Neuronal stem cell (in vitro differentiated cells): ENCODE measurements around the gene ADGRF1.

Experiments
- DNase-seq: peaks from one replicate; pipeline ENCODE4 v3.0.0-alpha.2; 2013; ENCODE audit warnings: low spot score
- H2AFZ ChIP-seq: one replicate; pipeline ENCODE4 v1.6.1; 2013; ENCODE audit warnings: mild to moderate bottlenecking, low read length, inconsistent platforms
- H2AK5ac ChIP-seq: 2 replicates; pipeline ENCODE4 v1.6.1; 2013; ENCODE audit warnings: low read depth, mild to moderate bottlenecking, inconsistent platforms, low read length, moderate library complexity, mixed read lengths
- H2BK120ac ChIP-seq: 2 replicates; pipeline ENCODE4 v1.6.1; 2013; ENCODE audit warnings: low read depth, mild to moderate bottlenecking, inconsistent platforms, low read length, moderate library complexity, mixed read lengths
- H2BK12ac ChIP-seq: one replicate; pipeline ENCODE4 v1.6.1; 2013; ENCODE audit warnings: low read length, inconsistent platforms
- H2BK15ac ChIP-seq: 2 replicates; pipeline ENCODE4 v1.6.1; 2013; ENCODE audit warnings: mild to moderate bottlenecking, low read length, inconsistent platforms, mixed read lengths
- H2BK5ac ChIP-seq: one replicate; pipeline ENCODE4 v1.6.1; 2013; ENCODE audit warnings: inconsistent platforms, mild to moderate bottlenecking, low read length, moderate library complexity
- H3K14ac ChIP-seq: one replicate; pipeline ENCODE4 v1.6.1; 2013; ENCODE audit warnings: low read length, inconsistent platforms
- H3K18ac ChIP-seq: 2 replicates; pipeline ENCODE4 v1.6.1; 2013; ENCODE audit warnings: low read length, inconsistent platforms
- H3K23ac ChIP-seq: 2 replicates; pipeline ENCODE4 v1.6.1; 2013; ENCODE audit warnings: low read depth, mild to moderate bottlenecking, mixed read lengths, low read length, inconsistent platforms; ENCODE audit not compliant: poor library complexity
- H3K27ac ChIP-seq: replicated peaks from 3 replicates; pipeline ENCODE4 v1.5.1; 2013; ENCODE audit warnings: low read length, inconsistent platforms
- H3K27me3 ChIP-seq, 3 experiments: 2 replicates each; pipeline ENCODE4 v1.6.1; 2013; ENCODE audit warnings: low read length in 3 of 3, mild to moderate bottlenecking in 2 of 3, inconsistent platforms in 1 of 3, low read depth in 1 of 3, mixed read lengths in 1 of 3, moderate library complexity in 1 of 3; ENCODE audit not compliant: control insufficient read depth in 3 of 3, insufficient read depth in 3 of 3
- H3K36me3 ChIP-seq, 2 donors: replicated peaks in 1 of 2; 2 replicates each; pipeline ENCODE4 v1.6.1; 2013; ENCODE audit warnings: low read length in 2 of 2; ENCODE audit not compliant: control insufficient read depth in 2 of 2, insufficient read depth in 2 of 2
- H3K4ac ChIP-seq: 2 replicates; pipeline ENCODE4 v1.6.1; 2013; ENCODE audit warnings: inconsistent platforms, mild to moderate bottlenecking, low read length, moderate library complexity
- H3K4me1 ChIP-seq, 2 donors: 1 replicate in 1 of 2; 2 replicates in 1 of 2; pipeline ENCODE4 v1.6.1; 2013; ENCODE audit warnings: low read length in 2 of 2, low read depth in 1 of 2; ENCODE audit not compliant: control insufficient read depth in 2 of 2, insufficient read depth in 1 of 2
- H3K4me2 ChIP-seq: one replicate; pipeline ENCODE4 v1.6.1; 2013; ENCODE audit warnings: mild to moderate bottlenecking, low read length, inconsistent platforms; ENCODE audit not compliant: insufficient read depth, poor library complexity, severe bottlenecking
- H3K4me3 ChIP-seq, 2 donors: 2 replicates each; pipeline ENCODE4 v1.5.1; 2013; ENCODE audit warnings: low read length in 2 of 2, mild to moderate bottlenecking in 2 of 2, inconsistent platforms in 1 of 2, moderate library complexity in 1 of 2
- H3K79me1 ChIP-seq: one replicate; pipeline ENCODE4 v1.6.1; 2013; ENCODE audit warnings: low read depth, mild to moderate bottlenecking, inconsistent platforms, low read length, moderate library complexity
- H3K9ac ChIP-seq: one replicate; pipeline ENCODE4 v1.6.1; 2013; ENCODE audit warnings: mild to moderate bottlenecking, low read depth, low read length, inconsistent platforms; ENCODE audit not compliant: poor library complexity
- H3K9me3 ChIP-seq, 2 donors: replicated peaks in 1 of 2; 2 replicates each; pipeline versions ENCODE3 to v1.6.1; 2013; ENCODE audit warnings: low read length in 2 of 2, mild to moderate bottlenecking in 2 of 2, inconsistent platforms in 1 of 2, low read depth in 1 of 2, mixed read lengths in 1 of 2, moderate library complexity in 1 of 2; ENCODE audit not compliant: control insufficient read depth in 2 of 2, insufficient read depth in 1 of 2
- H4K8ac ChIP-seq: one replicate; pipeline ENCODE4 v1.6.1; 2013; ENCODE audit warnings: low read depth, mild to moderate bottlenecking, inconsistent platforms, low read length, moderate library complexity
- H4K91ac ChIP-seq: one replicate; pipeline ENCODE4 v1.6.1; 2013; ENCODE audit warnings: low read length, low read depth, mild to moderate bottlenecking, inconsistent platforms; ENCODE audit not compliant: poor library complexity
- WGBS, 2 donors: extraction: QIAGEN DNeasy Blood & Tissue Kit; methylation state at CpG; one replicate each; pipeline ENCODE4 v1.1.7; 2013; ENCODE audit warnings: missing lambda C conversion rate in 2 of 2, mixed read lengths in 1 of 2; ENCODE audit not compliant: insufficient read length in 2 of 2, insufficient replicate concordance in 1 of 2; ENCODE audit errors: extremely low coverage in 2 of 2; 5-methylcytosine and 5-hydroxymethylcytosine counted together

ADGRF1 gene

GRCh38 chr6:46953921-46954320, 88.2 kb downstream of the ADGRF1 start:
- Histone ChIP-seq H2BK120ac (no peak overlapping the region), H3K36me3 (no peaks in the 10 kb centered on the region), H3K4ac (no peak overlapping the region), H3K4me2 (no peak overlapping the region), H3K27me3 (no peaks in the 10 kb centered on the region), H3K23ac (no peak overlapping the region), H2AFZ (no peak overlapping the region), H2BK12ac (no peak overlapping the region), H3K9me3 (no peaks in the 10 kb centered on the region), H2BK5ac (no peak overlapping the region), H3K14ac (no peak overlapping the region), H3K4me1 (peaks cover 0 to 2% of the 10 kb centered on the region in 2 donors), H2BK15ac (no peak overlapping the region), H4K91ac (no peak overlapping the region), H3K9ac (no peak overlapping the region), H3K79me1 (no peaks in the 10 kb centered on the region), H3K4me3 (no peak overlapping the region), H2AK5ac (no peak overlapping the region), H3K18ac (no peak overlapping the region), H4K8ac (no peak overlapping the region), H3K27ac (no peak overlapping the region)
- DNase-seq, result no peak
- WGBS, 2 donors, result no CpG with 5 or more reads among the region's 4 CpGs

GRCh38 chr6:46949632-46950280, 92.4 kb downstream of the ADGRF1 start:
- Histone ChIP-seq H3K36me3 (no peaks in the 10 kb centered on the region), H2BK15ac (no peak overlapping the region), H2BK120ac (no peak overlapping the region), H3K4me3 (no peak overlapping the region), H3K9ac (no peak overlapping the region), H3K4me2 (no peak overlapping the region), H4K91ac (no peak overlapping the region), H3K79me1 (no peaks in the 10 kb centered on the region), H2AFZ (no peak overlapping the region), H3K4ac (no peak overlapping the region), H2BK12ac (no peak overlapping the region), H3K27ac (no peak overlapping the region), H3K14ac (no peak overlapping the region), H3K27me3 (no peaks in the 10 kb centered on the region), H3K23ac (no peak overlapping the region), H2AK5ac (no peak overlapping the region), H3K9me3 (no peaks in the 10 kb centered on the region), H2BK5ac (no peak overlapping the region), H3K4me1 (peaks cover 0 to 3% of the 10 kb centered on the region in 2 donors), H3K18ac (no peak overlapping the region), H4K8ac (no peak overlapping the region)
- no peak for DNase-seq
- WGBS, 2 donors, result no CpG with 5 or more reads among the region's 8 CpGs

DNA sequence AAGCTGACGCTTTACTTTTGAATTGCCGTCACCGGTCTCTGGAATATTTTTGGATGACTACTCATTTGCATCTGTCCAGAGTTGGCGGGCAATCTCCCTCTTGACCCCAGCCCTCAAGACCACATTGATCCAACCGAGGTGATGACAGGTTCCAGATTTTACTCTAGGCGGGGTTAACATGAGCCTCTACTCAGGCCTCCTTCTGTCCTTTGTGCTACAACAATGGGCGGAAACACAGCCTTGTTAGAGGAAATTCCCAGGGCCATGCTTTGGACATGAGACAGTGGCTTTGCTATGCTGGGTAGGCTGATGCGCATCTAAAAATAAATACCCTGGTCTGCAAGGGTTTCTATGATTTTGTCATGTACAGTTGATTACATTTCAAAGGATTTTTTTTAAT, 93.4 kb downstream of the ADGRF1 start:
- no peaks in the 10 kb centered on the region for H3K27me3 ChIP-seq
- no peak overlapping the region for H4K91ac ChIP-seq
- H3K27ac ChIP-seq, result no peak overlapping the region
- no peak overlapping the region for H2AK5ac ChIP-seq
- no CpG with 5 or more reads among the region's 8 CpGs for WGBS, 2 donors
- H3K4me1 ChIP-seq, result peaks cover 0 to 3% of the 10 kb centered on the region in 2 donors
- H3K23ac ChIP-seq, result no peak overlapping the region
- H2BK12ac ChIP-seq, result no peak overlapping the region
- no peak overlapping the region for H3K18ac ChIP-seq
- H3K79me1 ChIP-seq, result no peaks in the 10 kb centered on the region
- no peak overlapping the region for H2BK15ac ChIP-seq
- no peak overlapping the region for H3K4me2 ChIP-seq
- no peaks in the 10 kb centered on the region for H3K9me3 ChIP-seq
- H2BK120ac ChIP-seq, result no peak overlapping the region
- H3K9ac ChIP-seq, result no peak overlapping the region
- H3K14ac ChIP-seq, result no peak overlapping the region
- H3K4me3 ChIP-seq, result no peak overlapping the region
- no peak overlapping the region for H2BK5ac ChIP-seq
- no peak overlapping the region for H4K8ac ChIP-seq
- DNase-seq, result no peak
- H2AFZ ChIP-seq, result no peak overlapping the region
- H3K4ac ChIP-seq, result no peak overlapping the region
- no peaks in the 10 kb centered on the region for H3K36me3 ChIP-seq
